Keratinocyte (primary cell): ENCODE data around the gene GLT1D1. TPM values are rescaled to one million over a fixed set of nuclear protein-coding genes. Genes with fewer than 3 reads are reported as not detected.

ENCODE experiments used
- DNase-seq: peaks from one replicate; pipeline ENCODE4 v3.0.0-alpha.2; 2011; ENCODE audit warnings: low read depth, missing footprints, low spot score
- FAIRE-seq: peaks from 2 replicates; lab custom pipeline; 2011; peaks lifted over from hg19 to GRCh38; lab: Jason Lieb, UNC
- H2AFZ ChIP-seq: 2 replicates; pipeline ENCODE4 v1.6.0; 2012; ENCODE audit warnings: low read length, control low read depth, inconsistent platforms; ENCODE audit not compliant: control insufficient read depth
- H3K27ac ChIP-seq: 2 replicates; pipeline ENCODE4 v1.5.1; 2011; ENCODE audit warnings: low read length; ENCODE audit not compliant: control insufficient read depth, insufficient read depth
- H3K27me3 ChIP-seq: 3 replicates; pipeline ENCODE4 v1.6.0; 2011; ENCODE audit warnings: low read length; ENCODE audit not compliant: control insufficient read depth, insufficient read depth; ENCODE audit errors: extremely low read depth
- H3K36me3 ChIP-seq, 2 experiments: 2 replicates in 1 of 2; 3 replicates in 1 of 2; pipeline ENCODE4 v1.5.1; 2011; ENCODE audit warnings: low read length in 2 of 2, mild to moderate bottlenecking in 1 of 2; ENCODE audit not compliant: control insufficient read depth in 2 of 2, insufficient read depth in 2 of 2; ENCODE audit errors: extremely low read depth in 1 of 2
- H3K4me1 ChIP-seq: 3 replicates; pipeline ENCODE4 v1.5.1; 2011; ENCODE audit warnings: low read length; ENCODE audit not compliant: control insufficient read depth, insufficient read depth; ENCODE audit errors: extremely low read depth
- H3K4me2 ChIP-seq: 3 replicates; pipeline ENCODE4 v1.6.0; 2011; ENCODE audit warnings: low read depth, low read length; ENCODE audit not compliant: control insufficient read depth, insufficient read depth; ENCODE audit errors: extremely low read depth
- H3K4me3 ChIP-seq, 3 experiments: fragments of 200-600 bp in 1 of 3; sonication (generic) in 1 of 3; 2 replicates in 2 of 3; 3 replicates in 1 of 3; pipeline ENCODE4 v1.5.1; 2011 to 2016; ENCODE audit warnings: low read length in 3 of 3, mild to moderate bottlenecking in 3 of 3, control low read depth in 2 of 3, inconsistent platforms in 1 of 3, low read depth in 1 of 3, mixed read lengths in 1 of 3, mixed run types in 1 of 3, moderate library complexity in 1 of 3; ENCODE audit not compliant: control insufficient read depth in 2 of 3, insufficient read depth in 2 of 3; ENCODE audit errors: extremely low read depth in 1 of 3
- H3K79me2 ChIP-seq: 2 replicates; pipeline ENCODE4 v1.6.0; 2012; ENCODE audit warnings: low read length; ENCODE audit not compliant: control insufficient read depth, insufficient read depth
- H3K9ac ChIP-seq: 3 replicates; pipeline ENCODE4 v1.6.0; 2011; ENCODE audit warnings: low read length; ENCODE audit not compliant: control insufficient read depth, insufficient read depth; ENCODE audit errors: extremely low read depth
- H3K9me1 ChIP-seq: 3 replicates; pipeline ENCODE4 v1.6.0; 2011; ENCODE audit warnings: low read length; ENCODE audit not compliant: control insufficient read depth, insufficient read depth; ENCODE audit errors: extremely low read depth
- H3K9me3 ChIP-seq: 2 replicates; pipeline ENCODE4 v1.5.1; 2012; ENCODE audit warnings: low read depth, low read length; ENCODE audit not compliant: control insufficient read depth
- H4K20me1 ChIP-seq: 3 replicates; pipeline ENCODE4 v1.6.0; 2011; ENCODE audit warnings: low read length; ENCODE audit not compliant: control insufficient read depth, insufficient read depth; ENCODE audit errors: extremely low read depth
- CTCF ChIP-seq, 3 experiments: IDR thresholded peaks in 1 of 3; conservative IDR thresholded peaks in 1 of 3; optimal IDR thresholded peaks in 1 of 3; 2 replicates in 2 of 3; 3 replicates in 1 of 3; pipeline versions ENCODE3 to v1.5.1; 2011; ENCODE audit warnings: low read length in 3 of 3, mild to moderate bottlenecking in 3 of 3, moderate library complexity in 2 of 3, control low read depth in 1 of 3, inconsistent platforms in 1 of 3; ENCODE audit not compliant: insufficient read depth in 2 of 3; ENCODE audit errors: extremely low read depth in 1 of 3
- EZH2 ChIP-seq: IDR thresholded peaks from one replicate; pipeline ENCODE4 v1.6.1; 2012; ENCODE audit warnings: inconsistent platforms, mild to moderate bottlenecking, low read length, moderate library complexity
- dilution Hi-C: fragments of 300-500 bp; cut with MboI; formaldehyde crosslinking; loops from one replicate; pipeline ENCODE4 v1.7.0; 2020; ENCODE audit warnings: low sequenced_read_pairs; ENCODE audit not compliant: extremely low pct_ligation_motif_present
- polyA plus RNA-seq, 5 experiments: library from polyadenylated mRNA; depleted of rRNA in 3 of 5; stranded (reverse) in 3 of 5; stranded (forward) in 1 of 5; unstranded in 1 of 5; fragments of >200 nt; gene quantifications; 1 replicate in 1 of 5; 2 replicates in 3 of 5; 3 replicates in 1 of 5; pipeline versions ENCODE4 v1.2.1 to v1.2.3, GENCODE V29; 2011 to 2012; ENCODE audit warnings: missing spikeins in 2 of 5, low read depth in 1 of 5, low replicate concordance in 1 of 5

GLT1D1 gene
- polyA plus RNA-seq, 1 donor (not counting 4 experiments of a cell fraction or from before 2014, with no cell fraction given), result not detected

GRCh38 chr12:128947209-128947608 is 93.9 kb downstream of the GLT1D1 start:
- H4K20me1 ChIP-seq, result no peaks in the 10 kb centered on the region
- DNase-seq (no peak), FAIRE-seq (no peak)
- no peak overlapping the region for H3K27ac ChIP-seq
- no peaks in the 10 kb centered on the region for H3K36me3 ChIP-seq
- no peak overlapping the region for H2AFZ ChIP-seq
- peaks cover 6% of the 10 kb centered on the region for H3K9me3 ChIP-seq
- H3K9ac ChIP-seq, result no peak overlapping the region
- no peaks in the 10 kb centered on the region for H3K79me2 ChIP-seq
- no peak overlapping the region for H3K4me2 ChIP-seq
- no peaks in the 10 kb centered on the region for H3K9me1 ChIP-seq
- no peak overlapping the region for H3K4me3 ChIP-seq
- no peak for TF ChIP-seq EZH2
- TF ChIP-seq CTCF (optimal IDR thresholded peaks at IDR 0.05 in 1 of 3, IDR thresholded peaks at IDR 0.05 in 1 of 3, conservative IDR thresholded peaks at IDR 0.05 in 1 of 3; ENCODE audit: extremely low read depth in 1 of 3, insufficient read depth in 2 of 3, low read length in 3 of 3), result no peak
- no peaks in the 10 kb centered on the region for H3K27me3 ChIP-seq
- dilution Hi-C loops, result no loop called here
- H3K4me1 ChIP-seq, result no peaks in the 10 kb centered on the region

GRCh38 chr12:128949086-128949485 is 95.8 kb downstream of the GLT1D1 start:
- dilution Hi-C loops, result no loop called here
- Histone ChIP-seq H2AFZ (no peak overlapping the region), H3K4me2 (no peak overlapping the region), H3K27me3 (no peaks in the 10 kb centered on the region), H3K4me3 (no peak overlapping the region), H3K9me3 (peaks cover 6% of the 10 kb centered on the region), H3K79me2 (no peaks in the 10 kb centered on the region), H3K27ac (no peak overlapping the region), H4K20me1 (no peaks in the 10 kb centered on the region), H3K9me1 (no peaks in the 10 kb centered on the region), H3K9ac (no peak overlapping the region), H3K36me3 (no peaks in the 10 kb centered on the region), H3K4me1 (no peaks in the 10 kb centered on the region)
- FAIRE-seq (no peak), DNase-seq (no peak)
- TF ChIP-seq CTCF (optimal IDR thresholded peaks at IDR 0.05 in 1 of 3, IDR thresholded peaks at IDR 0.05 in 1 of 3, conservative IDR thresholded peaks at IDR 0.05 in 1 of 3; ENCODE audit: extremely low read depth in 1 of 3, insufficient read depth in 2 of 3, low read length in 3 of 3), result no peak
- no peak for TF ChIP-seq EZH2
